KOPT-K1 (cell line): ENCODE results near the gene C11orf91.
"Not testable (repeated sequence)": the region's sequence is repeated elsewhere in the genome, so short reads cannot be mapped to it uniquely, and the experiment has no call there.

Experiments used
- H3K27ac ChIP-seq: fragments of 200-600 bp; sonication (generic); 2 replicates; pipeline ENCODE4 v1.5.1; 2016; ENCODE audit warnings: antibody characterized with exemption, mild to moderate bottlenecking, low read depth, low read length; ENCODE audit not compliant: poor library complexity, severe bottlenecking
- H3K36me3 ChIP-seq: fragments of 200-600 bp; sonication (generic); 2 replicates; pipeline ENCODE4 v1.5.1; 2017; ENCODE audit warnings: antibody characterized with exemption, mild to moderate bottlenecking, low read length, moderate library complexity; ENCODE audit not compliant: insufficient read depth
- H3K9me3 ChIP-seq: fragments of 200-600 bp; sonication (generic); 2 replicates; pipeline ENCODE4 v1.5.1; 2017; ENCODE audit warnings: antibody characterized with exemption, low read length, mild to moderate bottlenecking; ENCODE audit not compliant: insufficient read depth, poor library complexity, severe bottlenecking

C11orf91 gene

GRCh38 chr11:33694346-33695050, 6.1 kb downstream of the C11orf91 start:
- no peaks in the 10 kb centered on the region for H3K36me3 ChIP-seq
- no peak overlapping the region for H3K27ac ChIP-seq
- no peaks in the 10 kb centered on the region for H3K9me3 ChIP-seq

DNA sequence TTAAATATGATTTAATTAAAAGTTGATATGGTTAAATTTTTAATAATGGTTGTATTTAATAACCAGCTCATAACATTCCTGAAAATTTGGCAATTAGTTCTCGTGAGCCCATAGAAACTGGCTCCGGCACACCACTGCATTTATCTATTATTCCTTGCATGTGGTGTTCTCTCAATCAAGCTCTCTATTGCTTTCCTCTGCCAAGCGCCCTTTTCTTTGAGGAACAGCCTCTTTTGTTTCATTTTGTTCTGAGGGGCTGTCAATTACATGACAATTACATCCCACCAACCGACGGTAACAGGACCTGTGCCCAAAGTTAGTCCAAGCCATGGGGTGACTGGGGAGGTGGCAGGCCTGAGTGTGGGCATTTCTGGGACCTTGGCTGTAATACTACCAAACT, 8.1 kb downstream of the C11orf91 start:
- Histone ChIP-seq H3K36me3 (no peaks in the 10 kb centered on the region), H3K27ac (no peak overlapping the region), H3K9me3 (peaks cover 2% of the 10 kb centered on the region)

GRCh38 chr11:33692013-33692504, 8.6 kb downstream of the C11orf91 start:
- peaks cover 6% of the 10 kb centered on the region for H3K9me3 ChIP-seq
- H3K27ac ChIP-seq = no peak overlapping the region
- no peaks in the 10 kb centered on the region for H3K36me3 ChIP-seq

- no peak overlapping the region for H3K27ac ChIP-seq
- H3K36me3 ChIP-seq = no peaks in the 10 kb centered on the region
- peaks cover 6% of the 10 kb centered on the region for H3K9me3 ChIP-seq
Observed at GRCh38 chr11:33691066-33691864, 9.4 kb downstream of the C11orf91 start.

GRCh38 chr11:33690290-33691065, 10.1 kb downstream of the C11orf91 start:
- H3K9me3 ChIP-seq = peaks cover 6% of the 10 kb centered on the region
- H3K27ac ChIP-seq = no peak overlapping the region
- H3K36me3 ChIP-seq = no peaks in the 10 kb centered on the region

- no peaks in the 10 kb centered on the region for H3K36me3 ChIP-seq
- peaks cover 6% of the 10 kb centered on the region for H3K9me3 ChIP-seq
- H3K27ac ChIP-seq = no peak overlapping the region
Observed at GRCh38 chr11:33689501-33689900, 11.1 kb downstream of the C11orf91 start.

GRCh38 chr11:33689085-33689484, 11.5 kb downstream of the C11orf91 start:
- Histone ChIP-seq H3K27ac (no peak overlapping the region), H3K9me3 (peaks cover 6% of the 10 kb centered on the region), H3K36me3 (no peaks in the 10 kb centered on the region)

DNA sequence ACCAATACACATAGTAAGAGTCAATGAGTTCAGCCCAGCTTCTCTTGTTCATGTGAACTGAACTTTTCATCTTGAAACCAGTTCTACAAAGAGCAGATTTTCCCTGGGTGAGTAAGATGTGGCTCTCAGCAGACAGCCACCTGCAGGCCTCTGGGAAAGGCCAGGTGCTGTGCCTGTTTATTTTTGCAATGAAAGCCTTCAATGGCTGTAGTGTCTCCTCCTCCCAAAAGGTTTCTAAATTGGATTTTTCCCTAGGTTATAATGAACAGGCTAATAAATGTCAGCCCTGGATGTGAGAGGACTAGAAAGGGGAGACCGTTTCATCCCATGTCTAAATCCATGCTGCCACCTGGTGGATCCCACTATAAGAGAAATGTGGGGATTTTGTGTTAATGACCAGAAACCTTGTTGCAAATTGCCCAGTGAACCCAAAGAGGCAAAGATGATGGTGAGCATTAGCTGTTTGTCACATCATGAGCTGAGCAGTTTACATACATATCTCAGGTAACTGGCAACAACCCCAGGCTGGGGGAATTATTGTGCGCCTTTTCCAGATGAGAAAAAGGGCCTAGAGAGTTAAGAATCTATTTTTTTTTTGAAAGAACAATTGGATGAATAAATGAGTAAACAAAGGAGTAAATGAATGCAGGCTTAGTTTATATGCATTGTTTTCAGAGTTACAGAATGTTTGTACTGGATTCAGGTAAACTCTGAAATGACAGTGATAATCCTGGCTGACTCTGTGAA, 12.7 kb downstream of the C11orf91 start:
- H3K9me3 ChIP-seq = peaks cover 6% of the 10 kb centered on the region
- no peak overlapping the region for H3K27ac ChIP-seq
- no peaks in the 10 kb centered on the region for H3K36me3 ChIP-seq

DNA sequence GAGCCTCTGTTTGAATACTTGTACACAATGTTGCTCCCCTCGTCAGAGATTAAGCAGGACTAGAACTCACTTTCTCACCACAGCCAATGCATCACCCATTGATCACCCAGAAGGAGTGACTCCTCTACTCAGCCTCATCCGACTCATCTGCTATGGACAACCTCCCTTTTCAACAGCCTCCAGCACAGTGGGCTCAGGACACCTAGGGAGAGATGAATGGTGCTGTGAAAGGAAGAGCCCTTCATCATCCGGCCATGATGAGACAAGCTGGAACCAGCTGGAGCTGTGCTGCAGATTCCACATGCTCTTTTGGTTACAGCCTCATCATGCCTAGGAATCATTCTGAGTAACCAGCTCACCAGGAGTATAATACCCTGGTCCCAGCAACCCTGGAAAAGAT, 15.5 kb downstream of the C11orf91 start:
- no peak overlapping the region for H3K27ac ChIP-seq
- H3K36me3 ChIP-seq = no peaks in the 10 kb centered on the region
- H3K9me3 ChIP-seq = peaks cover 6% of the 10 kb centered on the region

- Histone ChIP-seq H3K27ac (no peak overlapping the region), H3K36me3 (no peaks in the 10 kb centered on the region), H3K9me3 (peaks cover 6% of the 10 kb centered on the region)
Observed at GRCh38 chr11:33684003-33684706, 16.5 kb downstream of the C11orf91 start.

DNA sequence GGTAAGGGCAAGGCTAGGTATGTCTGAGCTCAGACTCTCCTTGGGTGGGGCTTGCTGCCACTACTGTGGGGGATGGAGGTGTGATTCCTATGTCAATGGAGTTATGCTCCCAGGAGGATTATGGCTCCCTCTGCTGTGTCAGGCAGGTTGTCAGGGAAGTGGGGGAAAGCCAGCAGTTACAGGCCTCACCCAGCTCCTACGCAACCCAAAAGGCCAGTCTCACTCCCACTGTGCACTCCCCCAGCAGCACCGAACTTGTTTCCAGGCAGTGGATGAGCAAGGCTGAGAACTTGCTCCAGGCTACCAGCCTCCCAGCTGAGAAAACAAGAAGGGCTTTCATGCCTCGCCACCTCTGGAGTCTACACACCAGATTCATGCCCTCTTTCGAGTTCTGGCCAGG, 18.2 kb downstream of the C11orf91 start:
- H3K27ac ChIP-seq = no peak overlapping the region
- H3K36me3 ChIP-seq = no peaks in the 10 kb centered on the region
- H3K9me3 ChIP-seq = peaks cover 3% of the 10 kb centered on the region

- no peaks in the 10 kb centered on the region for H3K9me3 ChIP-seq
- no peaks in the 10 kb centered on the region for H3K36me3 ChIP-seq
- H3K27ac ChIP-seq = no peak overlapping the region
Observed at GRCh38 chr11:33682019-33682418, 18.6 kb downstream of the C11orf91 start.

DNA sequence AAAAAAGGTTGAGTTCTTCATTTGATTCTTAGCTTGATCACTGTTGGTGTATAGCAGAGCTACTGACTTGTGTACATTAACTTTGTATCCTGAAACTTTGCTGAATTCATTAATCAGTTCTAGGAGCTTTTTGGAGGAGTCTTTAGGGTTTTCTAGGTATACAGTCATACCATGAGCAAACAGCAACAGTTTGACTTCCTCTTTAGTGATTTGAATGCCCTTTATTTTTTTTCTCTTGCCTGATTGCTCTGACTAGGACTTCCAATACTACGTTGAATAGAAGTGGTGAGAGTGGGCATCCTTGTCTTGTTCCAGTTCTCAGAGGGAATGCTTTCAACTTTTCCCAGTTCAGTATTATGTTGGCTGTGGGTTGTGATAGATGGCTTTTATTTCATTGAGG, 22.0 kb downstream of the C11orf91 start:
- H3K36me3 ChIP-seq, H3K9me3 ChIP-seq, H3K27ac ChIP-seq: not testable (repeated sequence)
